ENCODE results near the gene FGF8.
"Not testable (repeated sequence)": the region's sequence is repeated elsewhere in the genome, so short reads cannot be mapped to it uniquely, and the experiment has no call there.

FGF8 gene, protein sequence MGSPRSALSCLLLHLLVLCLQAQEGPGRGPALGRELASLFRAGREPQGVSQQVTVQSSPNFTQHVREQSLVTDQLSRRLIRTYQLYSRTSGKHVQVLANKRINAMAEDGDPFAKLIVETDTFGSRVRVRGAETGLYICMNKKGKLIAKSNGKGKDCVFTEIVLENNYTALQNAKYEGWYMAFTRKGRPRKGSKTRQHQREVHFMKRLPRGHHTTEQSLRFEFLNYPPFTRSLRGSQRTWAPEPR

DNA sequence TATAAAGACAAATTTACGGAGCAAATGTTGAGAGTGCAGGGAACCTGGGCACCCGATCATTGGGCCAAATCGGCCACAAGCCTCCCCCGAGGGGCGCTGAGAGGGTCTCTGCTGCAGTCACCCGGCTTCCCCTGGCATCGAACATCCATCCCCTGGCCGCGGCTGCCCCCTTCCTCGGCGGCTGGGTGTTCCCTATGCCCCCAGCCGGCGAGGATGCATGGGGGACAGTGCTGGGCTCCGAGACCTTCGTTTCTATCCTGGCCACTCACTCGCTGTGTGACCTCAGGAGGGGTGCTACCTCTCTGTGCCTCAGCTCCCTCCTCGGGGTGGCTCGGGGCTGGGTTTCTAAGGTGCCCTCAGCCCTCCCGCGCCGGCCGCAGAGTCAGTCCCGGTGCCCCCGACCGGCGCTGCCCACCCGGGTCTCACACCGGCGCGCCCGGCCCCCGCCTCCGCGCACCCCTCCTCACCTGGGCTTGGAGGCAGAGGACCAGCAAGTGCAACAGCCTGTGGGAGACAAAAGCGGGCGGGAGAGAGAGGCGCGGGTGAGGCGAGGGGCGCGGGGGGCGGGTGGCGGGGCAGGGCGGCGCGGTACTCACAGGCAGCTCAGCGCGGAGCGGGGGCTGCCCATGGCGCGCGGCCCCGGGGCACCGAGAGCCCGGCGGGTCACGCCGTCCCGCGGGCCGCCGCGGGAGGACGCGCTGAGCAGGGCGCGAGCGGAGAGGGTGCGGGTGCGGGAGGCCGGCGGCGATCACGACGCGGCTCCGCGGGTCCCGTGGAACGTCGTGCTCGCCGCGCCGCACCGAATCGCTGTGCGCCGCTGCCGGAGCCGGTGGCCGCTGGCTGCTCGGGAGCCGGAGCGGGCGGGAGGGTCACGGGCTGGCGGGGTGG, at the start of gene FGF8:
FGF8 (minus strand) TSS at position 842 of the 888 bp plus-strand sequence; CDS start at position 628, 214 bp downstream.
- no peak for DNase-seq

DNA sequence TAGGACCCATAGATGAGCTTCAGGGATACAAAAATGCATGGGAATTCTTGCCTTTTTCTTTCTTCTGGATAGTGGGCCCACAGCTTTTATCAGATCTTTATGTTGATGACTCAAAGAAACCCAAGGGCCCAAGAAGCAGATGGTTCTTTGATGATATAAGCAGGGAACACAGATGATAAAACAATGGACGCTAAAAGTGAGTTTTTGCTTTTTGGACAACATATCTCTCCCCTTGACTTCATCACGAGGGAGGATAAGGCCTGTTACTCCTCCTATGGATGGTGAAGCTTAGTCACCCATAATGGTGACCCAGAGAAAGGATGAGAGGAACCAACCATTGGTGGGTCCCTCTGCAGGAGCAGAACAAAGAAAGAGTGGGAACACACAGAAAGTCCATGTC, 48.8 kb upstream of the FGF8 start:
- no peak for DNase-seq

DNA sequence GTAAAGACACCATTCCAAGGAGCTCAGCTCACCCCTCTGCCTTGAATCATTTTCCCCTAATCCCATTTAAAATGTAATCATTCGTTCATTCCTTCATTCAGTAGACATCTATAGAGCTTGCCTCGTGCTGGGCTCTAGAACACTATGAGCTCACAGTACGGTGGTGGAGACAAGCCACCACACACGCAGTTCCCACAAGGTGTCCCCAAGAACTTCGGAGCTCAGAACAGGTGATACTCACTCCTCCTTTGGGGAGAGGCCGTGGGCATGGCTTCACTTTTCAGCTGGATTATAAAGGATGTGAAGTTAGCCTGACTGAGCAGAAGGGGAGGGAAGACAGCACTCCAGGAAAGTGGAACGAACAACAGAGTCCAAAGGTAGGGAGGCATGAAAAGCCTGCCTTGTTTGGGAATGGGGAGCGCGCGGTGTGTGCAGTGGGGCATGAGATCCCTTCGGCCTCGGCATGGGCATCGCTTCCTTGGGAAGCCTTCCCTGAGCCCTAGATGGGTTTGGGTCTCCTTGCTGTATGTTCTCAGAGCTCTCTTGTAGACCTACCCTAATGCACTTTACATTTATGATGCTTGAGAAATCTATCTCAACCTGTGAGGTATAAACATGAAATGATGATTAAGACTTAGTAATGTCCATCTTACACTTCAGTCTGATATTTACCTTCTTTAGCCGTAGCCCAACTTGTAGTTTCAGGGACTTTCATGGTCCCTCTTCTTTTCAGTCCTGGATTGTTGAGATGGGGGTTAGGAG, 43.1 kb upstream of the FGF8 start:
- DNase-seq, result no peak

DNA sequence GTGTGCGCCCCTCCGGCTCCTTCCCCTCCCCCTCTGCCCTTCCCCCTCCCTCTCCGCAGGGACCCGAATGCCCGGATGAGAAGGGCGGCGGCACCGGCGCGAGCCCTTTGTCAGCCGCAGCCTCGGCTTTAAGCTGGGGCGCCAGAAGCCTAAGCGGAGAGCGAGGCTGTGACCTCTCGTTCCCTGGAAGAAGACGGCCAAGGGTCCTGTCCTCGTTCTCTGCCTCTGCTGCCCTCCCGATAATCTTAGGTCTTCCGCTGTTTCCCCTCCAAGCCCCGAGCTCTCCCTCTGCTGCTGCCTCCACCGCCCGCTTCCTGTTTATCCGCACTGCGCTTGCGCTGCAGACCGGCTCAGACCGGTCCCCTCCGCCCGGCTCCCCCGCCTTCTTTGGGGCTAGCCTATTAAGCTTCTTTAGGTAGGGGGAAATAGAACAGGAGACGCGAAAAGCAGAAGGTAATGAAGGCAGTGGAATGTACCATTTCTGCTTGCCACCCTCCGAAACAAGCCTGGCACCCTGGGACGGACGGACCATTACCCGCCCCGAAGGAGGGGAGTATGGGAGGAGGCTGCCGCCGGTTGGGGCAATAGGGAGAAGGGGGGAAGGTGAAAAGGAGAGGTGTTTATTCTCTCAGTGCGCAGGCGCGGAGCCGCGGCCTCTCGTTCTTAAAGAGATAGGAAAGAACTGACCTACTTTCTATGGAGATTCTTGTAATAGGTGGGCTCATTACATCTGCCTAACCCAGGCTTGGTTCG, 42.4 kb upstream of the FGF8 start, which contains the start of gene OGA:
OGA (minus strand) TSS at position 326 of the 753 bp plus-strand sequence. CDS start 422 bp downstream, outside the sequence.
- DNase-seq, result peak; percentile 99

DNA sequence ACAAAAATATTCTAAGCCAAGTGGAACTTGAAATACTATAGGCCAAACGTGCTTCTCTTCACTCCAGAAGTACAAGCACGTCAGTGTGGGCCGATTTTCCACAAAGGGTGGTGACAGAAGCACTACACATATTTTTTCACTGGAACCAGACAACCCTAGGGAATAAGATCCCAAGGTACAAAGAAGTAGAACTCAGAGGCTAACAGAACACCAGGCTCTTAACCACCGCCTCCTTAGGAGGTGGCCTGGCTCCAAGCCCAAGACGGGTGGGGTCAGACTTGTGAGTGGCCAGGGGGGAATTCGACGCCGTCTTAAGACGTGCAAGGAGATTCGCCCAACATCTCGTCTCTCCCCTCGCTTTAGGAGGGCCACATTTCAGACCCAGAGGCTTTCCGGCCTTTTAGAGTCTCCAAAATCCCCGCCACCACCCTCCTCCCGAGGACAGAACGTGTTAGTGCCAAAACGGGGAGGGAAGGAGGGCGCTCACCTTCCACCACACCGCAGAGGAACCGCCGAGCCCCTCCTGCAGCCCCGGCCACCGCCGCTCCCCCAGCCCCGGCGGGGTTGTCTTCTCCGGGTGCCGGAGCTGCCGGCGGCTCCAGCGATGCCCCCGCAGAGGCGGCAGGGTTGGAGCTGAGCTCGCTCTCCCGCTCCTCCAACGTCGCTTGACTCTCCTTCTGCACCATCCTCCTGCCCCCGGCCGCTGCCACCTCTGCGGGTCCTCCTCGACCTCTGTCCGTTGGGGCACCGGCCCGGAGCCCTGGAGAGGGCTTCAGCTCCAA, 41.6 kb upstream of the FGF8 start:
- DNase-seq, result peak; percentile 41

DNA sequence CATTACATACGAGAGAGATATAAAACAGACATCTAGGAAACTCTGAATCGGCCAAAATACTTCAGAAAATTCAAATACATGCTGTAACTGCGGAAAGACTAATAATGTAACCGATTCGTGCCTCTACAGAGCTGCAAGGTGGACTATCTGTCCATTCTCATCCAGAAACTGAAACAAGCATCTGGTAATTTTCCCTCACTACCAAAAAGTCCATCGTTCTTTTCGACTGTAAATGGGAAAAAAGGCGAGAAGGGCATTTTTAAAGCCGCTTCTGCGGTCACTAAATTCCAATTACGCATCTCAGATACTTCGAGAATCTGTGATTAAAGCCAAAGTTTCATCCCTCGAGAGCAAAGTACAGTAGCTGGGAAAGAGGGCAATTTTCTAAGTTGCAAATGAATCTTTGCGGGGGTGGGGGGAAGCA, 41.0 kb upstream of the FGF8 start:
- no peak for DNase-seq

DNA sequence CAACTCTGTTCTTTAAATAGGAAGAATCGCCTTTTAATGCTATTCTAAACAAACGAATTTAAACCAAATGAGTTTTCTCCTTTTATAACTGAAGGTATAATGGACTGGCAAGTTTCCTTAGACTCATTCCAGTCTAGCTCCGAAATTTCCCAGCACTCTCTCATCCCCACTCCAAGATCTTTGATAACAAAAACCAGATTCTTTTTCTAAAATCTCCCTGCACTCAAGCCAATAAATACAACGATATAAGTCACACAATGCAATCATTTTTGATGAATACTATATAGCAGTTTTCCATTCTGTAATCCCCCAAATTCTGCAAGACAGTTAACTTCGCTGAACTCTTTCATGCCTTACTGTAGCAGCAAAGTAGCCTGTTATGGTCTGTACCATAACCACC, 40.5 kb upstream of the FGF8 start:
- no peak for DNase-seq

DNA sequence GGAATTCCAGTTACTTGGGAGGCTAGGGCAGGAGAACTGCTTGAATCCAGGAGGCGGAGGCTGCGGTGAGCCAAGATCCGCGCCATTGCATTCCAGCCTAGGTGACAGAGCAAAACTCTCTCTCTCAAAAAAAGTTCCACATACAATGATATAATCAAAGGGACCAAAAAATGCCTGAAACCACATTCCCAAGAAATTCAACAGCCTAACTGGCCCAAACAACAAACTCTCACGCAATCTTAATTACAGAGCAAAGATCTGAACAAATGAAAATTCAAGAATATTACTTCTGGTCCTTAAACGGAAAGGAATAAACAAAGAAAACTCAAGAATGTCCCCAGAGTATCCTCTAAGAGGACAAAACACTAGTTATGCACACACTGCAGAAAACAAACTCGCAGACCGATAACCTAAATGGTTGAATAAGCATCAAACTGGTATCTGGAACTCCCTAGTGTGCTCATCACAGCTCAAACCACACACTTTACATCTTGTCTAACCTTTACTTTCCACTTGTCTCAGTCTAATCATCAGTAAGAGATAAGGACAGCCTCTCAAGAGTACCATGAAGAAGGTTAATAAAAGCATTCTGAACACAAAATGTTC, 38.7 kb upstream of the FGF8 start:
- DNase-seq, result peak; percentile 23

DNA sequence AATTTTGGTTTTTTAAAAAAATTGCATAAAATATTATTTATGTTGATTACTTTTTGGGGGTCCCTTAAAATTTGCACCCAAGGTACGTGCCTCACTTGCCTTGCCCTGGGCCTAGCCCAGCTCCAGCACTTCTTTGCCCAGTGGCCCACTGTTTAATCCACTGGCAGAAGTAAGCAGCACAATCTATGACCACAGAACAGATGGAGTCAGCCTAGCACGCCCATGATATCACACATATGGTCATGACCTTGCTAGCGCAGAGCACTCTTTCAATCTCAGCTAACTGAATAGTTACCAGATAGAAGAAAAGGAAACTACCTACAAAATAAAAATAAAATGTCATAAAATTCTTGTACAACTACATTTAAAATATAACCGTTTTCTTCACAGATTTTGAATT, 36.7 kb upstream of the FGF8 start:
- no peak for DNase-seq

DNA sequence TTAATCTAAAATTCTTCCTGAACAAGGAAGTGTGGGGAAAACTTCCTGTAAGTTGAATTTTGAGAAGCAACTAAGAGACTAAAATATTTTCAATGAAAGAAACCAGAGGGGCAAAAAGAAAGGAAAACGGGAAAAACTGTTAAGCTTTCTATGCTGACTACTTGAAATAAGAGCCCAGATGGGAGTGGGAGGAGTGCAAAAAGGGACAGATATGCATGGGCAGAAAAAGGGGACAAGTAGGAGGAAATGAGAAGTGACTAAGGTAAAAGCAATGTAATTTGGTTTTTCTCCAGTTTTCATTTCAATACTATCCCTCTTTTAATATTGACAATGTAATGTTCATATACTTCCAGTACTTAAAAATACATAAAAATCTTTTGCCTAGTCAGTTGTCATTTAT, 31.2 kb upstream of the FGF8 start:
- DNase-seq, result no peak

DNA sequence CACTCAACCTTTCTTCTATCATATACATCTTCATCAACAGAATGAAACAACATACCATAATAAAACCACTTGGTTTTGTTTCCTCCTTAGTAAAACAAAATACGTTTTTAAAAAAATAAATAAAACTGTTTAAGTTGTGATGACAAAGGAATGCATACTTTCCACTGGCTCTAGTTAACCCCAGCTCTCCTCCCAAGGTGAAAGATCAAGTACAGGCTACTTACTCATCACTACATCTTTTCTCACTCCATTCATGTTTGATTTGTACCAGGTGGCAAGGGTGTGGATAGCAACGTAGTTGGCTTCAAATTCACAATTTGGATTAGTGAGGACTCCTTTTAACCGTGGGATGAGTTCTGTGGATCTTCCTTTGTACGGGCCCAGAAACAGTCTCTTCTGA, 27.6 kb upstream of the FGF8 start:
- no peak for DNase-seq

DNA sequence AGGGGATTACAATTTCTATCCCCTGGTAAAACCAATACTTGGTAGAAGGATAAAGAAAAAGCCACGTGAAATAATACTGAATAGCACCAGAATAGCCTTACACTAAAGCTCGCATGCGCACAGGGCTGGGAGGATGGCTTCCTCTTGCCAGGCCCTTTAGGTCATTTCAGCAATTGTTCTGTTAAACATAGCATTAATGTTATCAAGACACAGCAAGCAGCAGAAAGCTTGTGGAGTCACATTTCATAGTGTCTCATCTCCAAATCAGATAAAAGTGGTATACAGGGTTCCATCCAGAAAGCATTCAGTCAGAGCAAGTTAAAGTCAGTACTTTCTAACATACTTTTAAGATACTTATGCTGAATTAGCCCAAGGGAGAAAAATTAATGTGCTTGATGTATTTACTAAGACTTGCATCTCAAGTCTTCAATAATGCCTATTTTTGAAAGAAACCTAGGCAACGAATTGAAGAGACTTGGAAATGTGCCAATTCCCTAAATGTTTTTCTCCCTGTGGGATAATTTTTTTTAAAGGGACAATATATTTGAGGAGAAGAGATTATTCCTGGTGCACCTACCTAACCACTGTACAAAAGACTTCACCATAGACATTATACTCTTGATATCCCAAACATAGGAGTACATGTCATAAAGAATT, 21.6 kb upstream of the FGF8 start:
- no peak for DNase-seq

DNA sequence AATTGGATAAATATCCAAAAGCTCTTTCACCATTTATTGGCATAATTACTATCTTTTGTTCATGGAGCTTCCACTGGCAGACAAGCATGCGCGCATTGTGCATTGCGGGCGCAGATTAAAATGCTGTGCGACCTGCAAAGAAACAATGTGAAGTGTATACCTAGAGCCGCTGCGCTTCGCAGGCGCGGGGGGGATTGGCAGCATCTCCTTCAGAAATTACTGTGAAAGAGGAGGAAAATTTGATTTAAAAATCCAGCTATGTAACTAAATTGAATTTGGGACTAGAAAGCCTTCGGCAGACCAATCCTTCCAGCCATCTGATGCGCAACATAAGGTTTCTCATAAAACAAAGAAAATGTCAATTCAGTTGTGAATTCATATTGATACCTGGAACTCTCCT, 17.6 kb upstream of the FGF8 start:
- no peak for DNase-seq

DNA sequence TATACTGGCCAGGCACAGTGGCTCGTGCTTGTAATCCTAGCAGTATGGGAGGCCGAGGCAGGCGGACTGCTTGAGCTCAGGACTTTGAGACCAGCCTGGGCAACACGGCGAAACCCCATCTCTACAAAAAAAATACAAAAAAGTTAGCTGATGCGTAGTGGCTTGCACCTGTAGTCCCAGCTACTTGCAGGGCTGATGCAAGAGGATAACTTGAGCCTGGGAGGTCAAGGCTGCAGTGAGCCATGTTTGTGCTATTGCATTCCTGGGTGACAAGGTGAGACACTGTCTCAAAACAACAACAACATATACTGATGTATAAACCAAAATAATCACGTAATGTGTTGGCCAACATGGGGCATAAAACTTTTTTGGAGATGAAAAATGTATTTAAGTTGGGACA, 13.8 kb upstream of the FGF8 start:
- DNase-seq, result no peak

DNA sequence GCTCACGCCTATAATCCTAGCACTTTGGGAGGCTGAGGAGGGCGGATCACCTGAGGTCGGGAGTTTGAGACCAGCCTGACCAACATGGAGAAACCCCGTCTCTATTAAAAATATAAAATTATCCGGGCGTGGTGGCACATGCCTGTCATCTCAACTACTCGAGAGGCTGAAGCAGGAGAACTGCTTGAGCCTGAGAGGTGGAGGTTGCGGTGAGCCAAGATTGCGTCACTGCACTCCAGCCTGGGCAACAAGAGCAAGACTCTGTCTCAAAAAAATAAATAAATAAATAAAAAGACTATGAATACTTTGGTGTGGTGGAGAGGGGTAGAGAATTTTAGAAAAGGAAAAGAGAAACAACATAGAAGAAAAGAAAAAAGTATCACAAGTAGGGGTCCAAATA, 13.3 kb upstream of the FGF8 start:
- not testable (repeated sequence) for DNase-seq

DNA sequence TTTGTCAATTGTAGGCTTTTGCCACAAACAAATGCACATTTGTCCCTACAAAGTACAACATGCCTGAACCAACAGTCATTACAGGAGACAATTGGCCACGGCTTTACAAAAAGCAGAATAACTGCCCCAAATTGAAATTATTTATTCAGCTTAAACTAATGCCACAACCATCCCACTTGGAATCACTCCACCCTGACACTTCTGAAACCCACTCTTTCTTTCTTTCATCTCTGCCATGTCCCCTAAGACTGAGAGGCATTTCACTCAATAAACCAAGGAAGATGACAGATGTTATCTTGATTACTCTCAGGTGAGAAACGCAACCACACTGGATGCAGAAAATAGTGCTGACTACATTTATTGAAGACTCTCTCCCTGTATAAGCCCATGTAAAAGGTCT, 9.9 kb upstream of the FGF8 start:
- DNase-seq, result no peak

DNA sequence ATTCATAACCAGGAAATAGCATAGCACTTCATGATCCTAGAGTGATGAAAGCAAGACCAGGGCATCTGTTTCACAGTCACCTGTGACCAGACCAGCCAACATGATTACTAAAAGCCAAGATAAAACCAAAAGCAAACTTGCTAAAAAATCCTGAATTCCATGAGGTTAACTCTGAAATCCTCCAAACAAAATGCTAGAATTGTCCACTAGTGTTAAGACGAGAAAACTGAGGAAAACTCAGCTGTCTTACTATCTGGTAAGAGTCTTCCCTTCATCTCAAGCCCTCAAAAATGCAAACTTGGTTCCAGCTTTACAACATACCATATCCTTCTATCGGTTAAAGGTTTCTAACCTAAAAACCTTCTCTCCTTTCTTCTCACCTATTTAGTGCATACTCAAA, 8.6 kb upstream of the FGF8 start:
- no peak for DNase-seq

DNA sequence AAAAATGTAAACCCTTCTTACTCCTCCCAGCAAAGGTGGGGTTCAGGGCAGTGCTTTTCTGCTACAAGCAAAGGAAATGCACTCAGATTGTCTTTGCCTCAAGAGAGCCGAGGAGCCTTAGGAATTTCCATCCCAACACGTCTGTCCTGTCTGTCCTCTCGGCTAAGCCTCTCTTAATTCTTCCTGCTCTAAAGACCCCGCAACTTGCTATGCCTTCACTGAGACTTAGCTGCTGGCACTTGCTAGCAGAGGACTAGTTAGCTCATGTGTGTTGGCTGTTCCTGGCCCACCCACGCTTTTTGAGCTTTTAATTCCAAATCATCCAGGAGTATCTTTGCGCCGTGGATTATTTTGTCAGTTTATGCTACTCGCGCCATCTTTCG, 7.8 kb upstream of the FGF8 start:
- no peak for DNase-seq

DNA sequence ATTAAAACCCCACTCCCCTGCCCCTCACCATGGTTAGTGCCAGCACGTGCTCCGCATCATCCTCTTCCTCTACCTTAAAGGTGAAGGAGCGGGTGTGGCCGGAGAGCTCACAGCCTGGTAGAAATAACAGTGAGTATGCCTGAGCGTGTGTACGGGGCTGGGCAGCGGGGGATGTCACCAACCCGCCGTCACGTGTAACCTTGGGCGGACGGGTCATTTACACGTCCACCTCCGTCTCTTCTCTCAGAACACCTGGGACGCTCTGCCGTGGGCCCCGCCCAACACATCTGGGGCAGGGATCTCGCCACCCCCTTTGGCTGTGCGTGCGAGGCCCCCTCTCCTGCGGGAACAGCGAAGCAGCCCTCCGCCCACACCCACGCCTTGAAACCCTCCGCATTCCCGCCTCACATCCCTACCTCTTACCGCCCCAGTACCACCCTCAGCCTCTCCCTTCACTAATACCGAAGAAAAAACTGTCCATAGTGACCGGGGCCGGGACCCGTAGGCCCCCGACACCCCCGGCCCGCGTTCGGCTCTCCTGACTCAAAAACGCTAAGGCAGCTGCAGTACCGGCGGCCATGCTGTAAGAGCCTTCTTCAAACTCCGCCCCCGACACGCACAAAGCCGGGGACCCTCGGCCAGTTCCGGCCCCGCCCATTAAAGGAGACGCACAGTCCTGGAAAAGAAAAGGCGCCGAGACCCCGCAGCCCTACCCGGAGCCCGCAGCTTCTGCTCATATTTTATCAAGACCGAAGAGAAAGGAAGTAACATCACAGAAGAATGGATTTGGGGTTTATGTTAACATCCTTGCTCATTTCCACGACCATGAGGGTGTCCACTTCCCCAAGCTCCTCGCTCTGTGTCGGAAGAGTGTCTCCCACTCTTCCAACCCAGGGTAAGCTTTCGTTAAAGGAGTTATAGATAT, 7.2 kb upstream of the FGF8 start, which contains the start of gene NPM3:
NPM3 (minus strand) TSS at position 636 of the 925 bp plus-strand sequence; CDS start at position 580, 56 bp downstream.
- DNase-seq, result peak; percentile 79
